ENCODE measurements around the gene LIME1. TPM values are rescaled to one million over a fixed set of nuclear protein-coding genes. Genes with fewer than 3 reads are reported as not detected.

LIME1 gene
- total and polyA plus RNA-seq, 9 of the 15 experiments (the other 6 are each of a cell fraction or from before 2014, with no cell fraction given) = 0.11 to 17.1 (median 2.8) TPM; not detected in 2

- TF ChIP-seq CTCF (IDR thresholded peaks at IDR 0.05 in 2 of 3, conservative IDR thresholded peaks at IDR 0.05 in 1 of 3; ENCODE audit: insufficient read depth in 2 of 3, low read depth in 1 of 3, low read length in 3 of 3) (no peak), ZNF699 (CRISPR knock-in tag; IDR thresholded peaks at IDR 0.05; ENCODE audit: insufficient replicate concordance) (no peak), CREB1 (IDR thresholded peaks at IDR 0.05) (no peak), CREB1 (CRISPR knock-in tag; IDR thresholded peaks at IDR 0.05) (no peak), ZNF23 (CRISPR knock-in tag; IDR thresholded peaks at IDR 0.05) (no peak), FOXA1 (IDR thresholded peaks at IDR 0.05; ENCODE audit: borderline replicate concordance) (no peak), HNRNPL (IDR thresholded peaks at IDR 0.05; ENCODE audit: low read depth, low read length) (peak; percentile 95; the same call in 1 of the 2 replicates), MXI1 (IDR thresholded peaks at IDR 0.05; ENCODE audit: low read depth, low read length) (no peak), ZNF436 (CRISPR knock-in tag; IDR thresholded peaks at IDR 0.05) (no peak), PHB2 (IDR thresholded peaks at IDR 0.05; ENCODE audit: low read depth) (no peak), ZNF41 (CRISPR knock-in tag; conservative IDR thresholded peaks at IDR 0.05) (no peak), AFF1 (IDR thresholded peaks at IDR 0.05; ENCODE audit: low read depth in 1 of 2, partially characterized antibody in 2 of 2) (no peak), ZNF778 (CRISPR knock-in tag; IDR thresholded peaks at IDR 0.05) (no peak), RBM14 (IDR thresholded peaks at IDR 0.05; ENCODE audit: borderline replicate concordance, insufficient read depth, low read depth, low read length) (0 out of 2 replicates have a peak, but pooled peaks have one; percentile 24), PHTF2 (CRISPR knock-in tag; IDR thresholded peaks at IDR 0.05) (no peak), ZNF57 (CRISPR knock-in tag; IDR thresholded peaks at IDR 0.05) (no peak), RUNX1 (IDR thresholded peaks at IDR 0.05; ENCODE audit: low read depth) (no peak), PATZ1 (CRISPR knock-in tag; IDR thresholded peaks at IDR 0.05; ENCODE audit: borderline replicate concordance) (no peak)
Measured at GRCh38 chr20:63696628-63697356, 39.7 kb upstream of the LIME1 start, which contains the start of gene TNFRSF6B (continued).
